Measurements from ENCODE around the gene SNX25. TPM values are rescaled to one million over a fixed set of nuclear protein-coding genes. Genes with fewer than 3 reads are reported as not detected.
A peak's percentile ranks its signal among the peaks of the same experiment; 100 is the strongest.

SNX25 gene
- total RNA-seq, 1 experiment from 2014 or later = 8.4 TPM

GRCh38 chr4:185211641-185212040, 2.2 kb downstream of the SNX25 start:
- H3K9ac ChIP-seq (ENCODE audit: low read length) = peak overlapping the region; percentile 46; the same call in 1 of the 2 replicates
- H3K4me1 ChIP-seq (ENCODE audit: insufficient read depth, low read length) = peaks cover 13% of the 10 kb centered on the region

GRCh38 chr4:185212581-185212980, 3.2 kb downstream of the SNX25 start:
- H3K9me3 ChIP-seq (ENCODE audit: low read length) = no peaks in the 10 kb centered on the region
- H3F3A ChIP-seq (ENCODE audit: low read length, unreplicated experiment) = no peaks in the 10 kb centered on the region
- H3K4me2 ChIP-seq (ENCODE audit: low read length) = no peak overlapping the region
- no peak overlapping the region for H3K27ac ChIP-seq (ENCODE audit: low read length)
- no TSS peak for BruUV-seq (replicated peaks)
- peaks cover 51% of the 10 kb centered on the region for H3K79me2 ChIP-seq (ENCODE audit: low read length)
- no peaks in the 10 kb centered on the region for H3K27me3 ChIP-seq (ENCODE audit: low read length)
- no peak for ATAC-seq
- H4K20me1 ChIP-seq (ENCODE audit: low read length) = no peaks in the 10 kb centered on the region
- DNase-seq = no peak
- no peaks in the 10 kb centered on the region for H3K36me3 ChIP-seq (ENCODE audit: low read depth, low read length)
- intact Hi-C loops (cut with micrococcal nuclease) = loop anchor here (5.0 kb wide), 1 partner anchor 65 kb away; no protein-coding TSS in a partner anchor
- no peaks in the 10 kb centered on the region for H3K9me2 ChIP-seq (replicated peaks; ENCODE audit: low read length)
- no peak overlapping the region for H2AFZ ChIP-seq (ENCODE audit: low read length)
- no peak overlapping the region for H3K4me3 ChIP-seq (ENCODE audit: low read length)
- H3K9ac ChIP-seq (ENCODE audit: low read length) = no peak overlapping the region
- ChIA-PET POLR2A (ENCODE audit: unreplicated experiment) (no interaction called here), CTCF (no interaction called here)
- peaks cover 13% of the 10 kb centered on the region for H3K4me1 ChIP-seq (ENCODE audit: insufficient read depth, low read length)
- no peak for TF ChIP-seq CTCF (conservative IDR thresholded peaks at IDR 0.05; ENCODE audit: low read depth, low read length)
- no peak for TF ChIP-seq EZH2phosphoT487 (IDR thresholded peaks at IDR 0.05; ENCODE audit: borderline replicate concordance, low read length)
- no peak for TF ChIP-seq EZH2 (IDR thresholded peaks at IDR 0.05; ENCODE audit: low read length, unreplicated experiment)

More at GRCh38 chr4:185211641-185212040, 2.2 kb downstream of the SNX25 start:
- Histone ChIP-seq H3K36me3 (ENCODE audit: low read depth, low read length) (no peaks in the 10 kb centered on the region), H3K27ac (ENCODE audit: low read length) (no peak overlapping the region), H3K4me2 (ENCODE audit: low read length) (peak overlapping the region; percentile 77), H3K9me3 (ENCODE audit: low read length) (no peaks in the 10 kb centered on the region), H3K9me2 (replicated peaks; ENCODE audit: low read length) (no peaks in the 10 kb centered on the region), H4K20me1 (ENCODE audit: low read length) (no peaks in the 10 kb centered on the region), H3K4me3 (ENCODE audit: low read length) (peak overlapping the region; percentile 95), H2AFZ (ENCODE audit: low read length) (peak overlapping the region; percentile 63; the same call in 1 of the 2 replicates), H3F3A (ENCODE audit: low read length, unreplicated experiment) (no peaks in the 10 kb centered on the region), H3K27me3 (ENCODE audit: low read length) (no peaks in the 10 kb centered on the region), H3K79me2 (ENCODE audit: low read length) (peaks cover 47% of the 10 kb centered on the region)
- TF ChIP-seq CTCF (conservative IDR thresholded peaks at IDR 0.05; ENCODE audit: low read depth, low read length) = no peak
- no peak for TF ChIP-seq EZH2 (IDR thresholded peaks at IDR 0.05; ENCODE audit: low read length, unreplicated experiment)
- no peak for TF ChIP-seq EZH2phosphoT487 (IDR thresholded peaks at IDR 0.05; ENCODE audit: borderline replicate concordance, low read length)
- no TSS peak for BruUV-seq (replicated peaks)
- ChIA-PET POLR2A (ENCODE audit: unreplicated experiment) (no interaction called here), CTCF (no interaction called here)
- intact Hi-C loops (cut with micrococcal nuclease) = loop anchor here (5.0 kb wide), 1 partner anchor 66 kb away; no protein-coding TSS in a partner anchor
- DNase-seq = no peak
- ATAC-seq = no peak

GRCh38 chr4:185213877-185214276, 4.5 kb downstream of the SNX25 start:
- no peak for TF ChIP-seq EZH2phosphoT487 (IDR thresholded peaks at IDR 0.05; ENCODE audit: borderline replicate concordance, low read length)
- TF ChIP-seq EZH2 (IDR thresholded peaks at IDR 0.05; ENCODE audit: low read length, unreplicated experiment) = no peak
- TF ChIP-seq CTCF (conservative IDR thresholded peaks at IDR 0.05; ENCODE audit: low read depth, low read length) = no peak
- no peak overlapping the region for H3K4me3 ChIP-seq (ENCODE audit: low read length)
- H3K79me2 ChIP-seq (ENCODE audit: low read length) = peaks cover 52% of the 10 kb centered on the region
- BruUV-seq (replicated peaks) = no TSS peak
- H3K9me3 ChIP-seq (ENCODE audit: low read length) = no peaks in the 10 kb centered on the region
- no peak overlapping the region for H3K9ac ChIP-seq (ENCODE audit: low read length)
- CTCF ChIA-PET = no interaction called here
- no peaks in the 10 kb centered on the region for H4K20me1 ChIP-seq (ENCODE audit: low read length)
- H3K27ac ChIP-seq (ENCODE audit: low read length) = no peak overlapping the region
- POLR2A ChIA-PET (ENCODE audit: unreplicated experiment) = no interaction called here
- no peaks in the 10 kb centered on the region for H3K9me2 ChIP-seq (replicated peaks; ENCODE audit: low read length)
- peaks cover 10% of the 10 kb centered on the region for H3K4me1 ChIP-seq (ENCODE audit: insufficient read depth, low read length)
- no peaks in the 10 kb centered on the region for H3K27me3 ChIP-seq (ENCODE audit: low read length)
- no peak for ATAC-seq
- no peak overlapping the region for H3K4me2 ChIP-seq (ENCODE audit: low read length)
- DNase-seq = no peak
- H3K36me3 ChIP-seq (ENCODE audit: low read depth, low read length) = no peaks in the 10 kb centered on the region
- intact Hi-C loops (cut with micrococcal nuclease) = loop anchor here (5.0 kb wide), 1 partner anchor 63 kb away; no protein-coding TSS in a partner anchor
- no peaks in the 10 kb centered on the region for H3F3A ChIP-seq (ENCODE audit: low read length, unreplicated experiment)
- H2AFZ ChIP-seq (ENCODE audit: low read length) = no peak overlapping the region

Measured in PC-3 (cell line).